Mesenchymal stem cell (in vitro differentiated cells and primary cell): ENCODE measurements around the gene HEATR5A.
"Not testable (repeated sequence)": the region's sequence is repeated elsewhere in the genome, so short reads cannot be mapped to it uniquely, and the experiment has no call there.

ENCODE experiments used
- DNase-seq: peaks from one replicate; pipeline ENCODE4 v3.0.0-alpha.2; 2013
- H2AFZ ChIP-seq: one replicate; pipeline ENCODE4 v1.6.1; 2013; ENCODE audit warnings: low read depth, mild to moderate bottlenecking, control low read depth, inconsistent platforms, low read length, moderate library complexity
- H2AK5ac ChIP-seq: 2 replicates; pipeline ENCODE4 v1.6.1; 2013; ENCODE audit warnings: low read length, moderate library complexity, mild to moderate bottlenecking, inconsistent platforms; ENCODE audit not compliant: severe bottlenecking
- H2BK120ac ChIP-seq: one replicate; pipeline ENCODE4 v1.6.1; 2013; ENCODE audit warnings: low read depth, mild to moderate bottlenecking, inconsistent platforms, low read length, moderate library complexity
- H2BK12ac ChIP-seq, 2 experiments: one replicate each; pipeline ENCODE4 v1.6.1; 2013; ENCODE audit warnings: inconsistent platforms in 2 of 2, low read length in 2 of 2, mild to moderate bottlenecking in 2 of 2, moderate library complexity in 2 of 2, control low read depth in 1 of 2
- H2BK15ac ChIP-seq: one replicate; pipeline ENCODE4 v1.6.1; 2013; ENCODE audit warnings: mild to moderate bottlenecking, low read depth, inconsistent platforms; ENCODE audit not compliant: poor library complexity, severe bottlenecking
- H2BK5ac ChIP-seq: 2 replicates; pipeline ENCODE4 v1.6.1; 2013; ENCODE audit warnings: low read depth, mild to moderate bottlenecking, low read length, control low read depth, inconsistent platforms; ENCODE audit not compliant: poor library complexity, severe bottlenecking
- H3K14ac ChIP-seq, 2 experiments: one replicate each; pipeline ENCODE4 v1.6.1; 2013; ENCODE audit warnings: inconsistent platforms in 2 of 2, low read length in 2 of 2, control low read depth in 1 of 2, mild to moderate bottlenecking in 1 of 2, moderate library complexity in 1 of 2
- H3K18ac ChIP-seq, 2 experiments: one replicate each; pipeline ENCODE4 v1.6.1; 2013; ENCODE audit warnings: inconsistent platforms in 2 of 2, low read length in 2 of 2, control low read depth in 1 of 2, low read depth in 1 of 2, mild to moderate bottlenecking in 1 of 2
- H3K23ac ChIP-seq, 2 experiments: one replicate each; pipeline ENCODE4 v1.6.1; 2013; ENCODE audit warnings: inconsistent platforms in 2 of 2, low read length in 2 of 2, mild to moderate bottlenecking in 2 of 2, moderate library complexity in 2 of 2, control low read depth in 1 of 2
- H3K27ac ChIP-seq: 2 replicates; pipeline ENCODE4 v1.5.1; 2013; ENCODE audit warnings: mild to moderate bottlenecking, moderate library complexity, low read length, control low read depth, inconsistent platforms; ENCODE audit not compliant: poor library complexity, severe bottlenecking
- H3K27me3 ChIP-seq, 2 experiments: 2 replicates each; pipeline versions ENCODE4 v1.6.1 to v1.7.0; 2013; ENCODE audit warnings: low read length in 2 of 2, mild to moderate bottlenecking in 2 of 2, moderate library complexity in 2 of 2, control low read depth in 1 of 2, inconsistent platforms in 1 of 2; ENCODE audit not compliant: control insufficient read depth in 1 of 2, insufficient read depth in 1 of 2
- H3K36me3 ChIP-seq, 2 experiments: 2 replicates each; pipeline versions ENCODE4 v1.6.1 to v1.7.0; 2013; ENCODE audit warnings: low read length in 2 of 2, control low read depth in 1 of 2, inconsistent platforms in 1 of 2, low read depth in 1 of 2, mild to moderate bottlenecking in 1 of 2; ENCODE audit not compliant: insufficient read depth in 2 of 2, control insufficient read depth in 1 of 2
- H3K4ac ChIP-seq, 2 experiments: one replicate each; pipeline ENCODE4 v1.6.1; 2013; ENCODE audit warnings: inconsistent platforms in 2 of 2, low read length in 2 of 2, mild to moderate bottlenecking in 2 of 2, moderate library complexity in 2 of 2, control low read depth in 1 of 2, low read depth in 1 of 2
- H3K4me1 ChIP-seq: 2 replicates; pipeline ENCODE4 v1.6.1; 2013; ENCODE audit warnings: low read depth, low read length, control low read depth; ENCODE audit not compliant: control insufficient read depth, insufficient read depth
- H3K4me2 ChIP-seq: 2 replicates; pipeline ENCODE4 v1.6.1; 2013; ENCODE audit warnings: low read length, mild to moderate bottlenecking, inconsistent platforms; ENCODE audit not compliant: poor library complexity, severe bottlenecking
- H3K4me3 ChIP-seq, 2 experiments: 2 replicates each; pipeline versions ENCODE4 v1.5.1 to v1.7.0; 2013; ENCODE audit warnings: low read length in 2 of 2, mild to moderate bottlenecking in 2 of 2, control low read depth in 1 of 2, low read depth in 1 of 2; ENCODE audit not compliant: insufficient read depth in 1 of 2
- H3K79me1 ChIP-seq: replicated peaks from 2 replicates; pipeline ENCODE4 v1.6.1; 2013; ENCODE audit warnings: mild to moderate bottlenecking, control low read depth, low read length, inconsistent platforms; ENCODE audit not compliant: poor library complexity, severe bottlenecking
- H3K9ac ChIP-seq: 2 replicates; pipeline ENCODE4 v1.7.0; 2013; ENCODE audit warnings: mild to moderate bottlenecking, low read length, moderate library complexity
- H3K9me3 ChIP-seq: 2 replicates; pipeline ENCODE4 v1.7.0; 2013; ENCODE audit warnings: mild to moderate bottlenecking, low read length; ENCODE audit not compliant: control insufficient read depth
- H4K8ac ChIP-seq: one replicate; pipeline ENCODE4 v1.6.1; 2013; ENCODE audit warnings: inconsistent platforms, mild to moderate bottlenecking, low read length, moderate library complexity
- H4K91ac ChIP-seq: one replicate; pipeline ENCODE4 v1.6.1; 2013; ENCODE audit warnings: mild to moderate bottlenecking, low read length, inconsistent platforms
- WGBS: methylation state at CpG from one replicate; pipeline ENCODE4 v1.1.7; 2013; ENCODE audit warnings: mixed read lengths; 5-methylcytosine and 5-hydroxymethylcytosine counted together

HEATR5A gene

GRCh38 chr14:31257554-31258426, 162.6 kb downstream of the HEATR5A start:
- WGBS = 89% methylated on average over 14 of the region's 17 CpGs
- H3K9me3 ChIP-seq, H3K23ac ChIP-seq: not testable (repeated sequence)

DNA sequence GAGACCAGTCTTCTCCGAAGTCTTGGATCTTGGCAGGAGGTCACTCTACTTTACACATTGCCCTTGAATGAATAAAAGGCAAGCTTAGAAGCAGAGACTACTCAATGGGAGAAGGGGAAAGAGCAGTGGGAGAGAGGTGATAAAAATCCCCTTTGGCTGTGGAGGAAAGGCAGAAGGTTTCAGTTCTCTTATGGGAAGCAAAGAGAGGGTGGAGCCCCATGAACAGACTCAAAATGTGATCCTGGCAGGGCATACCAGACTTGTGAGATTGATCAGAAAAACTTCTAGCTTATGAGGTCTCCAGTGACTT, 163.2 kb downstream of the HEATR5A start:
- H2AFZ ChIP-seq = no peak overlapping the region

More at GRCh38 chr14:31257554-31258426, 162.6 kb downstream of the HEATR5A start:
- H2BK12ac ChIP-seq, H2BK5ac ChIP-seq, H3K27ac ChIP-seq, H3K9ac ChIP-seq, H2AK5ac ChIP-seq, H3K4me3 ChIP-seq, H3K27me3 ChIP-seq, H3K36me3 ChIP-seq, H3K14ac ChIP-seq, H3K4me2 ChIP-seq, H3K4me1 ChIP-seq, H4K91ac ChIP-seq, H3K4ac ChIP-seq, H3K18ac ChIP-seq, DNase-seq, H2BK120ac ChIP-seq, H3K79me1 ChIP-seq, H2AFZ ChIP-seq, H4K8ac ChIP-seq, H2BK15ac ChIP-seq: not testable (repeated sequence)

GRCh38 chr14:31256534-31257243, 163.7 kb downstream of the HEATR5A start:
- Histone ChIP-seq H2BK15ac (no peak overlapping the region), H3K18ac (no peak overlapping the region), H3K14ac (no peak overlapping the region), H2AFZ (no peak overlapping the region), H3K36me3 (no peaks in the 10 kb centered on the region), H3K9me3 (no peaks in the 10 kb centered on the region), H3K23ac (no peak overlapping the region), H2BK5ac (no peak overlapping the region), H3K4me2 (no peak overlapping the region), H2BK12ac (no peak overlapping the region), H2BK120ac (no peak overlapping the region), H3K4me3 (no peak overlapping the region), H4K91ac (no peak overlapping the region), H2AK5ac (no peak overlapping the region), H4K8ac (no peak overlapping the region), H3K79me1 (no peaks in the 10 kb centered on the region), H3K9ac (no peak overlapping the region), H3K27me3 (no peaks in the 10 kb centered on the region), H3K27ac (no peak overlapping the region), H3K4ac (no peak overlapping the region), H3K4me1 (peaks cover 2% of the 10 kb centered on the region)
- DNase-seq = no peak
- WGBS = 97% methylated on average over 3 of the region's 5 CpGs

More for the DNA sequence above, 163.2 kb downstream of the HEATR5A start:
- Histone ChIP-seq H3K4me2 (no peak overlapping the region), H2BK12ac (no peak overlapping the region), H2AK5ac (no peak overlapping the region), H3K9ac (no peak overlapping the region), H3K27me3 (no peaks in the 10 kb centered on the region), H3K18ac (no peak overlapping the region), H3K23ac (no peak overlapping the region), H3K4me3 (no peak overlapping the region), H4K8ac (no peak overlapping the region), H2BK15ac (no peak overlapping the region), H3K36me3 (no peaks in the 10 kb centered on the region), H4K91ac (no peak overlapping the region), H3K4ac (no peak overlapping the region), H3K9me3 (no peaks in the 10 kb centered on the region), H2BK5ac (no peak overlapping the region), H3K27ac (no peak overlapping the region), H3K4me1 (peaks cover 5% of the 10 kb centered on the region), H2BK120ac (no peak overlapping the region), H3K79me1 (no peaks in the 10 kb centered on the region), H3K14ac (no peak overlapping the region)
- 100% methylated on average over 1 of the region's 1 CpG for WGBS
- no peak for DNase-seq

GRCh38 chr14:31255918-31256317, 164.4 kb downstream of the HEATR5A start:
- not testable (repeated sequence) for H2BK12ac ChIP-seq, H3K4me2 ChIP-seq, H2BK5ac ChIP-seq, H3K4ac ChIP-seq, H3K36me3 ChIP-seq, H2BK15ac ChIP-seq, H3K4me1 ChIP-seq, H3K4me3 ChIP-seq, H2AK5ac ChIP-seq, H4K8ac ChIP-seq, H2BK120ac ChIP-seq, DNase-seq, H2AFZ ChIP-seq, H3K9me3 ChIP-seq, H3K79me1 ChIP-seq, H3K27ac ChIP-seq, H4K91ac ChIP-seq, H3K14ac ChIP-seq, H3K18ac ChIP-seq, H3K9ac ChIP-seq, H3K23ac ChIP-seq, H3K27me3 ChIP-seq
- 94% methylated on average over 4 of the region's 4 CpGs for WGBS
